GM23248 (cell line): ENCODE results near the gene CAV2.

Experiments used
- EZH2 ChIP-seq: fragments of 200-600 bp; sonication (generic); IDR thresholded peaks from 2 replicates; pipeline ENCODE4 v1.6.1; 2018; ENCODE audit warnings: antibody characterized with exemption, mild to moderate bottlenecking; ENCODE audit not compliant: insufficient read depth, poor library complexity, severe bottlenecking
- EZH2phosphoT487 ChIP-seq: fragments of 200-600 bp; sonication (generic); IDR thresholded peaks from 2 replicates; pipeline ENCODE4 v1.6.1; 2018; ENCODE audit warnings: antibody characterized with exemption, moderate library complexity, mild to moderate bottlenecking, low read depth; ENCODE audit not compliant: insufficient read depth

GRCh38 chr7:116512520-116513188 is 13.1 kb downstream of the CAV2 start:
- no peak for TF ChIP-seq EZH2phosphoT487
- no peak for TF ChIP-seq EZH2
